Rectal smooth muscle tissue (tissue), 1 donor: ENCODE results near the gene RGSL1.

Experiments
- H3K27ac ChIP-seq: one replicate; pipeline ENCODE4 v1.7.0; 2013; ENCODE audit warnings: low read depth, low read length, inconsistent platforms
- H3K27me3 ChIP-seq: one replicate; pipeline ENCODE4 v1.7.0; 2013; ENCODE audit warnings: low read length; ENCODE audit not compliant: control insufficient read depth, insufficient read depth
- H3K36me3 ChIP-seq: one replicate; pipeline ENCODE4 v1.7.0; 2013; ENCODE audit warnings: low read length; ENCODE audit not compliant: control insufficient read depth, insufficient read depth
- H3K4me1 ChIP-seq: one replicate; pipeline ENCODE4 v1.7.0; 2013; ENCODE audit warnings: low read length; ENCODE audit not compliant: control insufficient read depth, insufficient read depth
- H3K4me3 ChIP-seq: one replicate; pipeline ENCODE4 v1.7.0; 2013; ENCODE audit warnings: low read length
- H3K9ac ChIP-seq: one replicate; pipeline ENCODE4 v1.7.0; 2013; ENCODE audit warnings: low read length

Gene RGSL1

GRCh38 chr1:182560392-182560984 is 110.5 kb downstream of the RGSL1 start:
- Histone ChIP-seq H3K27me3 (no peaks in the 10 kb centered on the region), H3K4me1 (no peaks in the 10 kb centered on the region), H3K27ac (no peak overlapping the region), H3K4me3 (no peak overlapping the region), H3K36me3 (no peaks in the 10 kb centered on the region), H3K9ac (no peak overlapping the region)

DNA sequence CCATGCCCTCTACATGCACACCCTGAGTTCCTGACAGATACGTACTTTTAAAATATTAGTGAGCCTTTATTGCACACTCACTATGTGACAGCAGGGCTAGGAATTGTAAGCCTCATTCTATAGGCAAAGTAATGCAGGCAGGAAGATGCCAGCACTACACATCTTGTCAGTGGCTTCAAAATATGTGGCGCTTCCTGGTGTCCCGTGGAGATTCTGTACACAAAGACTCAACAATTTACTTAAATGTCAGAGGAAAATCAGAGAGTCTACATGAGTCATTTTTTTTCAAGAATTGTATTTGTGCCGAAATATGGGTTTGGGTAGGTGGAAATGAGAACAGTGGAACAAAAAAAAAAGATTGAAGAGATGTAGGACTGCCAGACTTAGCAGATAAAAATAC is 111.5 kb downstream of the RGSL1 start:
- Histone ChIP-seq H3K27me3 (no peaks in the 10 kb centered on the region), H3K4me3 (no peak overlapping the region), H3K9ac (no peak overlapping the region), H3K36me3 (no peaks in the 10 kb centered on the region), H3K27ac (no peak overlapping the region), H3K4me1 (no peaks in the 10 kb centered on the region)

DNA sequence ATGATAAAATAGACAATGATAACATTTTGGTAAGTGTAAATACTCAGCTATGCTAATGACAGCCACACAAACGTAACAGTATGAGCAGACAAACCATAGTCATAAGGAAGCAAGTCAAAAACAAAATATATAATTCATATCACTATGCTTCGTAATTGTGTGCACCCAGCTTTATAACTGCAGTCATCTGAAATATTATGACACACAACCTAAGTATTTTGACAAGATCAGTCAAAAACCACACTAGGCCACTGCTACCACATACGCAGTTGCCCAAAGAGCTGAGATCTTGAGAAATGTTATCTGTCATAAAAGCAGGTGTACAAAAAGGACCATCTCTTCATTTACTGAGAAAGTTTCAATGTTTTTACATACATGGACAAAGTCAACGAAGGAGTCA is 113.1 kb downstream of the RGSL1 start:
- no peak overlapping the region for H3K27ac ChIP-seq
- no peak overlapping the region for H3K9ac ChIP-seq
- no peaks in the 10 kb centered on the region for H3K27me3 ChIP-seq
- no peaks in the 10 kb centered on the region for H3K4me1 ChIP-seq
- H3K4me3 ChIP-seq = no peak overlapping the region
- no peaks in the 10 kb centered on the region for H3K36me3 ChIP-seq

DNA sequence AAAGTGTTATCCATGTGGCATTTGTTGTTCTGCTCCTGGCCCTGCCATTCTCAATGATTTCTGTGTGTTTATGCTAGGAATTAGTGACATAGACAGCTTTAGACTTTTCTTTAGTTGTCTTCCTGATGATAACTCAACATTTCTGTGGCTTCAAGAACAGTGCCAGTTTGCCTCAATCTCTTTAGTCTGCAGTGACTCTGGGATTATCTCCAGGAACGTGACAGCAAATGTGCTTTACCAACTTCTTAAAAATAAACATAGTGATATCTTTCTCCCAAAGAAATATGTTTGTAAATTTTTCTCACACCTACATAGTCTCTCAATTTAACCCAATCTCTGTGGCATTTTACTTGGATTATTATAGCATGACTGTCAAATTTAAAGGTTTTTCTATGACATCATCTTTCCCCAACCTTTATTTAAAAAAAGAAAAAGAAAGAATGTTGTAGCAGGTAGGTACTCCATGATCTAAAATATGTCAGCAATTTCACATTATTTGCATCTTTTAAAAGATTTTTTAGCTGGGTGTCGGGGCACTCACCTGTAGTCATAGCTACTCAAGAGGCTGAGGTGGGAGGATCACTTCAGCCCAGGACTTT is 114.6 kb downstream of the RGSL1 start:
- no peaks in the 10 kb centered on the region for H3K4me1 ChIP-seq
- H3K27ac ChIP-seq = no peak overlapping the region
- no peaks in the 10 kb centered on the region for H3K27me3 ChIP-seq
- no peak overlapping the region for H3K4me3 ChIP-seq
- no peak overlapping the region for H3K9ac ChIP-seq
- no peaks in the 10 kb centered on the region for H3K36me3 ChIP-seq

DNA sequence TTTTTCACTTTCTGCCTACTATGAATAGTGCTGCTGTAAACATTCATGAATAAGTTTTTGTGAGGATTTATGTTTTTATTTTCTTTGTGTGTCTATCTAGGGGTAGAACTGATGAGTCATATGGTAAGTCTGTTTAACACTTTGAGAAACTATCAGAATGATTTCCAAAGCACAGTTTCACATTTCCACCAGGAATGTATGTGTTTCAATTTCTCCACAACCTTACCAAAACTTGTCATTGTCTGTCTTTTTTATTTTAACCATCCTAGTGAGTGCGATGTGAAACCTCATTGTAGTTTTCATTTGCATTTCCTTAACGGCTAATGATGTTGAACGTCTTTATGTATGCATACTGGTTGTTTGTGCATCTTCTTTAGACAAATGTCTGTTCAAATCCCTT is 115.6 kb downstream of the RGSL1 start:
- Histone ChIP-seq H3K4me3 (no peak overlapping the region), H3K27ac (no peak overlapping the region), H3K27me3 (no peaks in the 10 kb centered on the region), H3K9ac (no peak overlapping the region), H3K36me3 (no peaks in the 10 kb centered on the region), H3K4me1 (no peaks in the 10 kb centered on the region)

DNA sequence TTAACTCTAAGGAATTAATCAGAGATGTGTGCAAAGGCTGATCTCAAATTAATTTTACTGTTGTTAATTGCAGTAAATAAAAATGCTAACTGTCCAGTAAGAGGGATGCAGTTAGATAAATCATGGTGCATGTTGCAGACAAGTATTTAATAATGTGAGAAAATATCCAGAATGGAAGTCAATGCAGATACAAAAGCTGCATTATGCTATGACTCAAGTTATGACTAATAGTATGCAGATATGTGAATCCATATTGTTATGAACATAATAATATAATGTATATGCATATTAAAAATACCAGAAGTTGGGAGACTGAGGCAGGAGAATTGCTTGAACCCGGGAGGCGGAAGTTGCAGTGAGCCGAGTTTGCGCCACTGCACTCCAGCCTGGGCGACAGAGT is 117.7 kb downstream of the RGSL1 start:
- Histone ChIP-seq H3K4me1 (no peaks in the 10 kb centered on the region), H3K27me3 (no peaks in the 10 kb centered on the region), H3K27ac (no peak overlapping the region), H3K36me3 (peaks cover 2% of the 10 kb centered on the region), H3K9ac (no peak overlapping the region), H3K4me3 (no peak overlapping the region)

DNA sequence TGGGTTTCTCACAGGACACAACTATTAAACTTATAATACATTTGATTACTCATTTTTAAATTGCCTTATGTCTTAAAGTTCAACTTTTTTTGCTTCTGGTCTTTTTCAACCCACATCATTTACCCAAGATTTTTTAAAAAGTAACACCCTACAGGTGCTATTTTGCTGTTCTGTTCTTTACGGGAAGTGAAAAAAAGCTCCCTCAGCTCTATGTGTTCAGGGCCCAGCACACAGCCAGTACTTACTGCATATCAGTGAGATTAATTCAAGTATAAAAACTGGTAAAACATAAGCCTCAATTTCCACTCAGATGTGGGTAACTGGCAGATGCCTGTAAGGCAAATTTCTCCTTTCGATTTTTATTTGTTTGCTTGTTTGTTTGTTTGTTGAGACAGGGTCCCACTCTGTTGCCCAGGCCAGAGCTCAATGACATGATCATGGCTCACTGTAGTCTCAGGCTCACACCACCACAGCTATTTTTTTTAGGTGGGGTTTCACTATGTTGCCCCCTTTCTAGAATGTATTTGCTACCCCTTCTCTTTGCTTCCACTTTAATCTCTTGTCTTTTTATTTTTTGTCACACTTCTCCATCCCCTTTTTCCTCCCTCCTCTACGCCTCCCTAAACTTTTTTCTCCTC is 118.8 kb downstream of the RGSL1 start:
- no peak overlapping the region for H3K27ac ChIP-seq
- no peaks in the 10 kb centered on the region for H3K4me1 ChIP-seq
- no peak overlapping the region for H3K9ac ChIP-seq

DNA sequence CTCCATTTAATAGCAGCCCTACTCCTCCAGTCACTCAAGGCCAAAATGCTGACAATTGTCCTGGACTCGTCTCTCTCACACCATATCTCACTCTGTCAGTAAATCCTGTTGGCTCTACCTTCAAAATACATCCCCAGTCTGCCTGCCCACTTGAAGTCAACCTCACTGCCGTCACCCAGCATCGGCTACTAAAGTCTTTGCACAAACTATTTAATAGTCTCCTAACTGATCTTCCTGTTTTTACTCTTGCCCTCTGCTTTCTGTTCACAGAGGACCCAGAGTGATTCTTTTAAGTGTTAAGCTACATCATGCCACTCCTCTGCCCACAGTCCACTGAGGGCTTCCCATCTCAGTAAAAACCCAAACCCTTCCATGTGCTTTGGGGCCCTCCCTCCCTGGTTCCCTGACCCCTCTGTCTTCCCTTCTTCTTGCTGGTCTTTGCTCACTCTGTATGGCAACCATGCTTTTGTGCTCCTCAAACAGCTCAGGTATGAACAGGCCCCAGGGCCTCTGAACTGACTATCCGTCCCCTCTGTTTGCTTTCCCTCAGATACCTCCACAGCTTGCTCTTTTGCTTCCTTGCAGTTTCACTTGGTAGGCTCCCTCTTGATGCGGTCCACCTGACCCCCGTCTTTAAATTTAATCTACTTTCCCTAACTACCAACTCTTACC is 120.1 kb downstream of the RGSL1 start:
- Histone ChIP-seq H3K27me3 (no peaks in the 10 kb centered on the region), H3K9ac (no peak overlapping the region), H3K36me3 (peaks cover 5% of the 10 kb centered on the region), H3K27ac (no peak overlapping the region), H3K4me1 (no peaks in the 10 kb centered on the region), H3K4me3 (no peak overlapping the region)

More for the DNA sequence above, 118.8 kb downstream of the RGSL1 start:
- Histone ChIP-seq H3K27me3 (no peaks in the 10 kb centered on the region), H3K4me3 (no peak overlapping the region), H3K36me3 (peaks cover 3% of the 10 kb centered on the region)

GRCh38 chr1:182570611-182570970 is 120.6 kb downstream of the RGSL1 start:
- Histone ChIP-seq H3K4me3 (no peak overlapping the region), H3K4me1 (no peaks in the 10 kb centered on the region), H3K27me3 (no peaks in the 10 kb centered on the region), H3K27ac (no peak overlapping the region), H3K36me3 (peaks cover 6% of the 10 kb centered on the region), H3K9ac (no peak overlapping the region)

- H3K36me3 ChIP-seq = peaks cover 7% of the 10 kb centered on the region
These were observed 124.2 kb downstream of the RGSL1 start for GRCh38 chr1:182574156-182574555.

DNA sequence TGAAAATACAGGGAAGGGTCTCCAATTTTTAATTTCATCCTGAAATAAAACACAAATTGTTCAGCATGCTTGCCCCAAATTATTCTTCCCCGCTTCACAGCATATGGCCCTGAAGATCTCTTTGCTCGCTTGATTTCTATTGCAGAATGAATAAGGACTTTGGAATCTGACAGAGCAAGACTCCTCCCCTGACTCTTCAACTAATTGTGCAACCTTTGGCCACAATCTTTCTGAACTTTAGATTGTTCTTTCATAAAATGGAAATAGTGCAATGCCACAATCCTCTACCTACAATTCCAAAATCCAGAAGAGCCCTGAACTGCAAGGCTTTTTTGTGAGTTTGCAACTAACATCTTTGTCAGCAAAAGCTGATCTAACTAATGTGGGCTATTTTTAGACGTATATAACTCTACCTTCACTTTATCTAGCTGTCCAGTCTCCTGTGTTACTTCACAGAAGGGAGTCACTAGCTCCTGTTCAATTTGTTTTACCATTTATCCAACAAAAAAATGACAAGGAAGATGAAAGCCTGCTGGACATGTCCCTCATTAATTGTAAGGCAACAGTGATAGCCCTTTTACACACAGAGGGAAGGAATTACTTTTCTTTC is 125.7 kb downstream of the RGSL1 start:
- Histone ChIP-seq H3K9ac (no peak overlapping the region), H3K4me1 (no peaks in the 10 kb centered on the region), H3K36me3 (peaks cover 13% of the 10 kb centered on the region), H3K27ac (no peak overlapping the region), H3K27me3 (no peaks in the 10 kb centered on the region), H3K4me3 (no peak overlapping the region)

More at GRCh38 chr1:182574156-182574555, 124.2 kb downstream of the RGSL1 start:
- Histone ChIP-seq H3K27ac (no peak overlapping the region), H3K27me3 (no peaks in the 10 kb centered on the region), H3K4me3 (no peak overlapping the region), H3K4me1 (no peaks in the 10 kb centered on the region), H3K9ac (no peak overlapping the region)

- no peak overlapping the region for H3K27ac ChIP-seq
- H3K4me1 ChIP-seq = no peaks in the 10 kb centered on the region
- no peak overlapping the region for H3K9ac ChIP-seq
- H3K4me3 ChIP-seq = no peak overlapping the region
- H3K36me3 ChIP-seq = peaks cover 7% of the 10 kb centered on the region
- no peaks in the 10 kb centered on the region for H3K27me3 ChIP-seq
These were observed 130.8 kb downstream of the RGSL1 start for GRCh38 chr1:182580736-182581135.
